ENCODE results near the gene M1AP. TPM values are rescaled to one million over a fixed set of nuclear protein-coding genes. Genes with fewer than 3 reads are reported as not detected.

The M1AP gene
- polyA plus RNA-seq, 1 of the 3 experiments (the other 2 are of a cell fraction): 0.02 TPM

DNA sequence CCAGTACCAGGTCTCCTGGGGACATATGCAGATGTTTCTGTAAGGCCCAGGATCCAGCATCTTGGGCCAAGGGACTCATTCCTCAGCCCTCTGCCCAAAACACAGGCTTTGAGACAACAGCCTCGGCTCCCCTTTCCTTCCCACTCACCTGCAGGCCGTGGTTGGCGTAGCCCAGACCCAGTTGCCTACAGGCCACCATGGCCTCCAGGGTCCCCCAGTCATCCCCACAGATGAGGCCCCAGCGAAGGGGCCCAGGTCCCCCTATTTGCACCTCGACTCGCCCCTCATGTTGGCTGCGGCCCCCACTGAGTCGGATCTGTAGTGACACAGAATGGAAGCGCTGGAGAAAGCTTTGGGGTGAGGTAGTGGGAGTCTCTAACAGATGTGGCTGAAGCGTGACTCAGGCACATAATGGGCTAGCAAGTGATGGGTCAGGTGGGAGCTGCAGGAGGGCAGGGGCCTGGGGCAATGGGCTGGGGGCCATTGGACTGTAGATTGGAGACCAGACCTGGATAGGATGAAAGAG is 112.6 kb downstream of the M1AP start:
- Histone ChIP-seq H3K9ac (no peak overlapping the region), H4K20me1 (ENCODE audit: insufficient read depth) (no peaks in the 10 kb centered on the region), H3K79me2 (ENCODE audit: insufficient read depth) (peaks cover 14% of the 10 kb centered on the region), H2AFZ (ENCODE audit: low read depth) (no peak overlapping the region), H3K4me3 (ENCODE audit: low read depth in 2 of 2, low read length in 1 of 2) (no peak overlapping the region), H3K9me3 (no peaks in the 10 kb centered on the region), H3K27me3 (ENCODE audit: insufficient read depth) (no peaks in the 10 kb centered on the region), H3K27ac (ENCODE audit: low read depth in 2 of 2, low read length in 1 of 2) (no peak overlapping the region), H3K9me2 (no peaks in the 10 kb centered on the region), H3F3A (replicated peaks; ENCODE audit: insufficient read depth) (peaks cover 18% of the 10 kb centered on the region), H3K4me1 (ENCODE audit: control insufficient read depth in 1 of 2, insufficient read depth in 2 of 2, low read depth in 1 of 2, low read length in 1 of 2) (peaks cover 8 to 12% of the 10 kb centered on the region in 2 experiments; a peak in 3 of 4 replicates), H3K4me2 (no peak overlapping the region), H3K36me3 (replicated peaks in 1 of 2; ENCODE audit: control insufficient read depth in 1 of 2, insufficient read depth in 2 of 2, low read length in 1 of 2) (peaks cover 10 to 25% of the 10 kb centered on the region in 2 experiments)
- ChIA-PET POLR2A (interaction anchor here (0.7 kb wide), 1 partner anchor 9 kb away, joined by 3 read pairs; no protein-coding TSS in a partner anchor), CTCF (interaction anchor here (2.1 to 7.8 kb wide), 3 partner anchors 29 to 53 kb away, joined by 7 to 102 read pairs (median 71); partner anchors contain the start of genes CCDC142, PCGF1 and TTC31)
- TF ChIP-seq EP300 (IDR thresholded peaks at IDR 0.05; ENCODE audit: borderline replicate concordance in 1 of 2, low read depth in 1 of 2, low read length in 1 of 2): no peak
- no peak for TF ChIP-seq MEF2A (IDR thresholded peaks at IDR 0.05; ENCODE audit: borderline replicate concordance, low read depth)
- no peak for TF ChIP-seq EZH2phosphoT487 (IDR thresholded peaks at IDR 0.05; ENCODE audit: borderline replicate concordance, low read depth)
- TF ChIP-seq RAD21 (IDR thresholded peaks at IDR 0.05; ENCODE audit: low read length): no peak
- no peak for TF ChIP-seq SIN3A (IDR thresholded peaks at IDR 0.05; ENCODE audit: borderline replicate concordance, low read depth, low read length)
- no peak for TF ChIP-seq NFIC (IDR thresholded peaks at IDR 0.05; ENCODE audit: borderline replicate concordance)
- TF ChIP-seq GABPA (IDR thresholded peaks at IDR 0.05; ENCODE audit: low read depth): no peak
- no peak for DNase-seq
- WGBS (ENCODE audit: low lambda C conversion rate): 88% methylated on average over 8 of the region's 10 CpGs

- Histone ChIP-seq H3K36me3 (replicated peaks in 1 of 2; ENCODE audit: control insufficient read depth in 1 of 2, insufficient read depth in 2 of 2, low read length in 1 of 2) (peaks cover 10 to 25% of the 10 kb centered on the region in 2 experiments), H3K4me1 (ENCODE audit: control insufficient read depth in 1 of 2, insufficient read depth in 2 of 2, low read depth in 1 of 2, low read length in 1 of 2) (peaks cover 8 to 12% of the 10 kb centered on the region in 2 experiments; a peak in 3 of 4 replicates), H3K9me3 (no peaks in the 10 kb centered on the region), H3K79me2 (ENCODE audit: insufficient read depth) (peaks cover 23% of the 10 kb centered on the region), H3K27me3 (ENCODE audit: insufficient read depth) (no peaks in the 10 kb centered on the region), H3F3A (replicated peaks; ENCODE audit: insufficient read depth) (peaks cover 18% of the 10 kb centered on the region), H3K9ac (no peak overlapping the region), H2AFZ (ENCODE audit: low read depth) (no peak overlapping the region), H3K27ac (ENCODE audit: low read depth in 2 of 2, low read length in 1 of 2) (no peak overlapping the region; a peak in 1 of 4 replicates), H3K4me2 (no peak overlapping the region), H4K20me1 (ENCODE audit: insufficient read depth) (no peaks in the 10 kb centered on the region), H3K9me2 (no peaks in the 10 kb centered on the region), H3K4me3 (ENCODE audit: low read depth in 2 of 2, low read length in 1 of 2) (no peak overlapping the region)
- DNase-seq: no peak
- ChIA-PET CTCF (interaction anchor here (4.0 to 7.8 kb wide), 3 partner anchors 11 to 54 kb away, joined by 26 to 102 read pairs (median 71); partner anchors contain the start of genes CCDC142 and TTC31), POLR2A (no interaction called here)
- TF ChIP-seq POLR2AphosphoS5 (IDR thresholded peaks at IDR 0.05; ENCODE audit: low read depth, low read length) (peak; percentile 34; the same call in 1 of the 2 replicates), RFX5 (IDR thresholded peaks at IDR 0.05; ENCODE audit: low read length) (no peak)
- WGBS (ENCODE audit: low lambda C conversion rate): 96% methylated on average over 3 of the region's 12 CpGs
These were observed 113.7 kb downstream of the M1AP start for GRCh38 chr2:74534411-74534810.

DNA sequence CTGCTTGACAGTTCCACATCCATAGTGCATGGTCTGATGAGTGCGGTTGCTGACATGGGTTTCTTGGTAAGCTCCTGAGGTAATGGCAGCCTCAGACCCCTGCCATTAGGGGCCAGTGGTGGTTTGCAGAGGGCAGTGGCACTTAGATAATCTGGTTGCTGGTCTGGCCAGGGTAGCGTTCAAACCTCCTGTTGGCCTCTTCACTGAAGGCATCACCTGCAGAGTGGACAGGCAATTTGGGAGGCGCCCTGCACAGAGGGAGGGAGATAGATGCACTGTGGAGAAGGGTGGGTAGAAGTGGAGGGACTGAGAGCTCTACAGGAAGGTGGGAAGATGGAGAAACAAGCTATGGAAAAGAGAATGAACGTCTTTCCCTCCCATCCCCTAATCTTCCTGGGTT is 114.7 kb downstream of the M1AP start:
- 96% methylated on average over 4 of the region's 4 CpGs for WGBS (ENCODE audit: low lambda C conversion rate)
- peaks cover 11 to 18% of the 10 kb centered on the region in 2 experiments for H3K4me1 ChIP-seq (ENCODE audit: control insufficient read depth in 1 of 2, insufficient read depth in 2 of 2, low read depth in 1 of 2, low read length in 1 of 2)
- H3K9me2 ChIP-seq: no peaks in the 10 kb centered on the region
- H3K4me3 ChIP-seq (ENCODE audit: low read depth in 2 of 2, low read length in 1 of 2): no peak overlapping the region
- peaks cover 10 to 25% of the 10 kb centered on the region in 2 experiments for H3K36me3 ChIP-seq (replicated peaks in 1 of 2; ENCODE audit: control insufficient read depth in 1 of 2, insufficient read depth in 2 of 2, low read length in 1 of 2)
- H3K79me2 ChIP-seq (ENCODE audit: insufficient read depth): peaks cover 33% of the 10 kb centered on the region
- no peaks in the 10 kb centered on the region for H4K20me1 ChIP-seq (ENCODE audit: insufficient read depth)
- H3K9ac ChIP-seq: no peak overlapping the region
- no peak for DNase-seq
- peaks cover 18% of the 10 kb centered on the region for H3F3A ChIP-seq (replicated peaks; ENCODE audit: insufficient read depth)
- H3K4me2 ChIP-seq: no peak overlapping the region
- no peaks in the 10 kb centered on the region for H3K27me3 ChIP-seq (ENCODE audit: insufficient read depth)
- H3K27ac ChIP-seq (ENCODE audit: low read depth in 2 of 2, low read length in 1 of 2): no peak overlapping the region
- H3K9me3 ChIP-seq: no peaks in the 10 kb centered on the region
- no peak overlapping the region for H2AFZ ChIP-seq (ENCODE audit: low read depth)
- ChIA-PET CTCF (interaction anchor here (2.2 to 7.8 kb wide), 9 partner anchors 12 to 284 kb away, joined by 8 to 102 read pairs (median 26); partner anchors contain the start of genes CCDC142, MRPL53, PCGF1 and TTC31), POLR2A (interaction anchor here (1.0 to 2.9 kb wide), 4 partner anchors 26 to 79 kb away, joined by 3 to 11 read pairs (median 8); partner anchors contain the start of genes CCDC142, INO80B, PCGF1 and TTC31)
- TF ChIP-seq CHD2 (IDR thresholded peaks at IDR 0.05; ENCODE audit: low read length, partially characterized antibody) (no peak), FOXM1 (IDR thresholded peaks at IDR 0.05; ENCODE audit: low read depth) (no peak), NFIC (IDR thresholded peaks at IDR 0.05; ENCODE audit: borderline replicate concordance) (no peak), RFX5 (IDR thresholded peaks at IDR 0.05; ENCODE audit: low read length) (no peak), USF1 (IDR thresholded peaks at IDR 0.05; ENCODE audit: borderline replicate concordance, low read depth) (no peak), SIN3A (IDR thresholded peaks at IDR 0.05; ENCODE audit: borderline replicate concordance, low read depth, low read length) (no peak), POLR2AphosphoS5 (IDR thresholded peaks at IDR 0.05; ENCODE audit: low read depth, low read length) (no peak), MEF2A (IDR thresholded peaks at IDR 0.05; ENCODE audit: borderline replicate concordance, low read depth) (no peak), RCOR1 (IDR thresholded peaks at IDR 0.05; ENCODE audit: low read length) (no peak), IRF3 (IDR thresholded peaks at IDR 0.05; ENCODE audit: low read depth, low read length) (no peak), TAF1 (IDR thresholded peaks at IDR 0.05; ENCODE audit: borderline replicate concordance, low read depth, low read length) (no peak)
- TF ChIP-seq, protein P1, sequence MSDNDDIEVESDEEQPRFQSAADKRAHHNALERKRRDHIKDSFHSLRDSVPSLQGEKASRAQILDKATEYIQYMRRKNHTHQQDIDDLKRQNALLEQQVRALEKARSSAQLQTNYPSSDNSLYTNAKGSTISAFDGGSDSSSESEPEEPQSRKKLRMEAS (IDR thresholded peaks at IDR 0.05; ENCODE audit: low read depth): no peak
- TF ChIP-seq, protein P2, sequence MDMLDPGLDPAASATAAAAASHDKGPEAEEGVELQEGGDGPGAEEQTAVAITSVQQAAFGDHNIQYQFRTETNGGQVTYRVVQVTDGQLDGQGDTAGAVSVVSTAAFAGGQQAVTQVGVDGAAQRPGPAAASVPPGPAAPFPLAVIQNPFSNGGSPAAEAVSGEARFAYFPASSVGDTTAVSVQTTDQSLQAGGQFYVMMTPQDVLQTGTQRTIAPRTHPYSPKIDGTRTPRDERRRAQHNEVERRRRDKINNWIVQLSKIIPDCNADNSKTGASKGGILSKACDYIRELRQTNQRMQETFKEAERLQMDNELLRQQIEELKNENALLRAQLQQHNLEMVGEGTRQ (IDR thresholded peaks at IDR 0.05; ENCODE audit: borderline replicate concordance, low read depth, low read length): no peak

All from SK-N-SH (cell line).